Measurements from ENCODE around the gene AP3S1.
"Not testable (repeated sequence)": the region's sequence is repeated elsewhere in the genome, so short reads cannot be mapped to it uniquely, and the experiment has no call there.

DNA sequence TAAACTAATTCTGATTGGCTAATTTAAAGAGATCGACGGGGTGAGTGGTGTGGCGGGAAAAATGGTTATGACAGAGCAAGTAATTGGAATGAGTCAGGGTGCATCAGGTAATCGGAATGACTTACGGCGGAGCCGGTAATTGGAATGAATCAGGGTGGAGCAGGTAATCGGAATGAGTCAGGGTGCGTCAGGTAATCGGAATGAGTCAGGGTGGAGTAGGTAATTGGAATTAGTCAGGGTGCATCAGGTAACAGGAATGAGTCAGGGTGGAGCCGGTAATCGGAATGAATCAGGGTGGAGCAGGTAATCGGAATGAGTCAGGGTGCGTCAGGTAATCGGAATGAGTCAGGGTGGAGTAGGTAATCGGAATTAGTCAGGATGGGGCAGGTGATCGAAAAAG lies 88.4 kb downstream of the AP3S1 start:
- TF ChIP-seq, protein P1, sequence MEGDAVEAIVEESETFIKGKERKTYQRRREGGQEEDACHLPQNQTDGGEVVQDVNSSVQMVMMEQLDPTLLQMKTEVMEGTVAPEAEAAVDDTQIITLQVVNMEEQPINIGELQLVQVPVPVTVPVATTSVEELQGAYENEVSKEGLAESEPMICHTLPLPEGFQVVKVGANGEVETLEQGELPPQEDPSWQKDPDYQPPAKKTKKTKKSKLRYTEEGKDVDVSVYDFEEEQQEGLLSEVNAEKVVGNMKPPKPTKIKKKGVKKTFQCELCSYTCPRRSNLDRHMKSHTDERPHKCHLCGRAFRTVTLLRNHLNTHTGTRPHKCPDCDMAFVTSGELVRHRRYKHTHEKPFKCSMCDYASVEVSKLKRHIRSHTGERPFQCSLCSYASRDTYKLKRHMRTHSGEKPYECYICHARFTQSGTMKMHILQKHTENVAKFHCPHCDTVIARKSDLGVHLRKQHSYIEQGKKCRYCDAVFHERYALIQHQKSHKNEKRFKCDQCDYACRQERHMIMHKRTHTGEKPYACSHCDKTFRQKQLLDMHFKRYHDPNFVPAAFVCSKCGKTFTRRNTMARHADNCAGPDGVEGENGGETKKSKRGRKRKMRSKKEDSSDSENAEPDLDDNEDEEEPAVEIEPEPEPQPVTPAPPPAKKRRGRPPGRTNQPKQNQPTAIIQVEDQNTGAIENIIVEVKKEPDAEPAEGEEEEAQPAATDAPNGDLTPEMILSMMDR (IDR thresholded peaks at IDR 0.05), result not testable (repeated sequence)
- TF ChIP-seq EP300, POLR2A (IDR thresholded peaks at IDR 0.05): not testable (repeated sequence)

All from ovary (tissue), 3 donors.